Measurements from ENCODE around the gene L3MBTL4.

DNA sequence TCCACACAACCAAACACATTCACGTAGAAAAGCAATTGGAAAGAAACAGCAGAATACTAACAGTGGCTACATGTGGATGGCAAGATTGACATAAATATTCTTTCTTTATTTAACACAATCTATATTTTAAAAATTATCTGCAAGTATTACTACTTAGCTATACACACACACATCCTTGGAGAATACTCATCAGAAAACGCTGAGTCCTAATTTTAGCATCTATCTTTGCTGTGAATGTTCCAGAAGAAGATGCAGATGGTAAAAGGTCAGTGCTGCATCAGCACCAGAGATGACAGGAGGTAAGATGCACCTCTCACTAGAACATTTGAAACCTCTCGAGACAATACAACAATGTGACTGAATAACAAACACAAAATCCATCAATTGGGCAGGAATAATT, 148.5 kb downstream of the L3MBTL4 start:
- TF ChIP-seq, protein P1, sequence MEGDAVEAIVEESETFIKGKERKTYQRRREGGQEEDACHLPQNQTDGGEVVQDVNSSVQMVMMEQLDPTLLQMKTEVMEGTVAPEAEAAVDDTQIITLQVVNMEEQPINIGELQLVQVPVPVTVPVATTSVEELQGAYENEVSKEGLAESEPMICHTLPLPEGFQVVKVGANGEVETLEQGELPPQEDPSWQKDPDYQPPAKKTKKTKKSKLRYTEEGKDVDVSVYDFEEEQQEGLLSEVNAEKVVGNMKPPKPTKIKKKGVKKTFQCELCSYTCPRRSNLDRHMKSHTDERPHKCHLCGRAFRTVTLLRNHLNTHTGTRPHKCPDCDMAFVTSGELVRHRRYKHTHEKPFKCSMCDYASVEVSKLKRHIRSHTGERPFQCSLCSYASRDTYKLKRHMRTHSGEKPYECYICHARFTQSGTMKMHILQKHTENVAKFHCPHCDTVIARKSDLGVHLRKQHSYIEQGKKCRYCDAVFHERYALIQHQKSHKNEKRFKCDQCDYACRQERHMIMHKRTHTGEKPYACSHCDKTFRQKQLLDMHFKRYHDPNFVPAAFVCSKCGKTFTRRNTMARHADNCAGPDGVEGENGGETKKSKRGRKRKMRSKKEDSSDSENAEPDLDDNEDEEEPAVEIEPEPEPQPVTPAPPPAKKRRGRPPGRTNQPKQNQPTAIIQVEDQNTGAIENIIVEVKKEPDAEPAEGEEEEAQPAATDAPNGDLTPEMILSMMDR (IDR thresholded peaks at IDR 0.05 in 4 of 5, conservative IDR thresholded peaks at IDR 0.05 in 1 of 5): no peak
- TF ChIP-seq POLR2A (IDR thresholded peaks at IDR 0.05): no peak

All from gastrocnemius medialis (tissue), 4 donors.